HL-60/S4 (cell line): ENCODE measurements around the gene NCS1.
"Not testable (repeated sequence)": the region's sequence is repeated elsewhere in the genome, so short reads cannot be mapped to it uniquely, and the experiment has no call there.

Experiments
- in situ Hi-C: fragments of 300-500 bp; cut with MboI; formaldehyde crosslinking; loops from 2 replicates; pipeline ENCODE4 v1.14.3; 2022; ENCODE audit warnings: low sequenced_read_pairs

Gene NCS1

DNA sequence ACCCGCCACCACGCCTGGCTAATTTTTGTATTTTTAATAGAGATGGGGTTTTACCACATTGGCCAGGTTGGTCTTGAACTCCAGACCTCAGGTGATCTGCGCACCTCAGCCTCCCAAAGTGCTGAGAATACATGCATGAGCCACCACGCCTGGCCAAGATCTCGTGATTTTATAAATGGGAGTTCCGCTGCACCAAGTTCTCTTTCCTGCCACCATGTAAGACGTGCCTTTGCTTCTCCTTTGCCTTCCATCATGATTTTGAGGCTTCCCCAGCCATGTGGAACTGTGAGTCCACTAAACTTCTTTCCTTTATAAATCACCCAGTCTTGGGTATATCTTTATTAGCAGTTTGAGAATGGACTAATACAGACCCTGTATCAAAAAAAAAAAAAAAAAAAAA, 85.9 kb downstream of the NCS1 start:
- in situ Hi-C loops, result not testable (repeated sequence)

DNA sequence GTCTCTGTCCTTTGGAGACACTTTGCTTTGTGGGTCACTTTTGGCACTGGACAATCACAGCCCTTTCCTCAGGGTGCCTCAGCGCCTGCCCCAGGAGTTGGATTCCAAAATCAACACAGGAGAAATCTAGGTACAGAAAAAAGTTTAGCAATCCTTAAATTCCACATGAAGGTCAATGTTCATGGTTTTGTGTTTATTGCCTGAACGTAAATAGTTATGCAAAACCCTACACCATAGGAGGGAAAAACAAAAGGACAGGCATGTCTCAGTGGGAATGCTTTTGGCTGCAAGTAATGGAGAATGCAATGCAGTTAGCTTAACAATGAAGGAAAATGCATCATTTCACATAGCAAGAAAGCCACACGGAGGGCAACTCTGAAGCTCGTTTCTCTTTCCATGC, 86.8 kb downstream of the NCS1 start:
- in situ Hi-C loops, result no loop called here

DNA sequence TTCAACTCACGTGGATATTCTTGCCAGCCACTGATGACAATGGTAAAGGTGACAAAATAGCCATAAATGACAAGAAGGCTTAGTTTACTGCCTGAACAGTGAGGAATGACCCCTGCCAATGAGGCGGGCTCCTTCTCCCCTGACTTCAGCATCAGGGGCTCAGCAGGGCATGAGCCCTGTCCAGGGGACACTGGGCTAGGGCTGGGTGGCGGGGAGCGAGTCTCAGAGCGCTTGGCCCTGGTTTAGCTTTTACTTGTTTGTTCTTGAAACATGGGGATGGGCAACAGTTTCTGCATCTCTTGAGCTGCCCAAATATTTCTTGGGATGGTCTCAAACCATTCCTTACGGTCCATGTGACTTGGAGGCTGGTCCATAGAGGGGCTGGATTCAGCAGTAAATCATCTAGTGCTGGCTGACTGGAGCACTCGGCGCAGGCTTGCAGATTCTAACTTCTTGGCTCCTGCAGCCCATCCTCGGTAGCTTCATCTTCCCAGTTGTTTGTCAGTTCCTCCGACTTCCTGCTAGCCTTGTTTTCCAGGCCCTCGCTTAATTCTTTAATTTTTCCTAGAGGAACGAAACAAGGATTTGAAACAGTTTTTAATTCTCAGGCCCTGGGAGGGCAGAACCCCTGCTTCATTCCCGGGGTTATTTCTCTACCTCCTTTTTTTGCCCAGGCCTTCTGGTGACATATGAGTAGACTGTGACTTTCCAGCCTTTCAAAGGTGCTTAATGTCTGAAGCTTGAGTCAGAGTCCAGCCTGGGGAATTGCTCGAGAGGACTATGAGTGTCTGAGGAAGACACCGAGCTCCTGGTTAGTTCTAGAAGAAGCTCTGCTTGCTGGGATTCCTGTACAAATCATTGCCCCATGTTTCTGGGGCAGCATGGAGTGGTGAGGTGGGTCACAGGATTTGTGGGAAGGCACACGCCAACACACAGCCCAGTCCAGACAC, 88.9 kb downstream of the NCS1 start:
- in situ Hi-C loops, result no loop called here

DNA sequence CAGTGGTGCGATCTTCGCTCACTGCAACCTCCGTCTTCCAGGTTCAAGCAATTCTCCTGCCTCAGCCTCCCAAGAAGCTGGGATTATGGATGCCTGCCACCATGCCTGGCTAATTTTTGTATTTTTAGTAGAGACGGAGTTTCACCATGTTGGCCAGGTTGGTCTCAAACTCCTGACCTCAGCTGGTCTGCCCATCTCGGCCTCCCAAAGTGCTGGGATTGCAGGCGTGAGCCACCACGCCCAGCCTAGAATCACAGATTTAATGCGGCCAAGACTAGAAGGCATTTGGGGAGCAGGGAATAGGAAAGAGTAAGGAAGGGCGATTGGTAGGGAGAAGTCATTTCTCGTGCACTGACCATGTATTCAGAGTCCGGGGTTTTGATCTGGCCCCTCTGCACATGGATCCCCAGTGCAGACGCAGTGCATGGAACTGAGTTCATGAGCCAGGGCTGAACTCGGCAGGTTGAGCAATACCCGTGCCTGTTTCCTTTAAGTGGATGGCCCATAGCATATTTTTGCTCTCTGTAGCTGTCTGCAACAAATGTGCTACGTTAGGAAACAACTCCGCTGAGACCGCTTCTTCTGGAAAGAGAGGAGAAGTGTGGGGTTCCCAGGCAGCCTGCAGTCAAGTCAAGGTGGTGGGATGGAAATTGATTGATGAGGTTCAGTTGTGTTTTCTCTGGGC, 90.0 kb downstream of the NCS1 start:
- in situ Hi-C loops, result no loop called here

DNA sequence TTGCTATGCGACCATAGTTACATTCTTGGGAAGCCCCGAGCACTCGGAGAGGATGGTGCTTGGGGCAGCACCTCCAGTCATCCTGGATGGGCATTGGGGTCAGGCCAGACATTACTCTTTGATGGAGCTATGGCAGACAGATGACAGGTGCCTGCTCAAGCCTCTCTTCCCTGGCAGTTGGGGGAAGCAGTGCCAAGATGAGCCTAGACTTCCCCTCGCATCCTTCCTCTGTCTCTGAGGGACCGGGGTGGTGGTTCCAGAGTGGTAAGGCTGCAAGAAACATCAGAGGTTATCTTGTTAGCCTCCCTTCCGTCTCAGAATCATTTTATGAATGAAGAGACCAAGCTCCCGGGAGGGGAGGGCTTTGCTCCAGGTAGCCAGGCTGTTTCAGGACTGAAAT, 90.6 kb downstream of the NCS1 start:
- in situ Hi-C loops, result no loop called here

DNA sequence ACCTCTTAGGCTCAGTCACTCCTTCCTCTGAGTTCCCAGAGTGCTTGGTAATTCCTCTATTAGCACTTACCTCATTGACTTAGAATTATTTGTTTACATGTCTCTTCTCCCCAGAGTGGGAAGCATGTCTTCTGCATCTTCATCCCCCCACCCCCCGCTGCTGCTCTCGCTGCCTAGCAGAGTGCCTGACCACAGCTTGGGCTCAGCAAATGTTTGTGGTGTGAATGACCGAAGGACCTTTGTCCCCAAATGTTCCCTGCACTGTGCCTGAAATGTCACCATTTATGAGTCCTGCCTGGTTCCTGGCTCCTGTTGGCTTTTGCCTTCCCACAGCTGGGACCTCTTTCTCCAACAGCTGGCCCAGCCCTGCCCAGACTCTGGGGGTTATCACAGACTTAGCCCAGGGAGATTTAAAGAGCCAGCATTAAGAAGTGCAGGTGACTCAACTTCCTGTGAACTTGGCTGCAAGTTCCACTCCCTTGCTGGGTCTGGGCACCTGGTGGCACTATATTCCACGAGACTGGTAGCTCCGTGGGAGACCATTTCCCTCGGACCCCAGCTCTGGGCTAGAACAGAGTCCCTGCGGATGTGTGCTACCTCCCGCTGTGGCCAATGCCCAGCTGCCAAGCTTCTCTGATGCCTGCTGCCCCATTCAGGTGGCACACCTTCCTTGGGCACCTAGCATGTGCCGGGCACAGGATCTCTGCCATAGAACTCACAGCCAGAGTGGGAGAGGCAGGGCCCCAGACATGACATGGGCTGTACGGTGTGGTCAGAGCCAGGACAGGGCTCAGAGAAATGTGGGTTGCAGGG, 91.6 kb downstream of the NCS1 start:
- in situ Hi-C loops, result no loop called here

DNA sequence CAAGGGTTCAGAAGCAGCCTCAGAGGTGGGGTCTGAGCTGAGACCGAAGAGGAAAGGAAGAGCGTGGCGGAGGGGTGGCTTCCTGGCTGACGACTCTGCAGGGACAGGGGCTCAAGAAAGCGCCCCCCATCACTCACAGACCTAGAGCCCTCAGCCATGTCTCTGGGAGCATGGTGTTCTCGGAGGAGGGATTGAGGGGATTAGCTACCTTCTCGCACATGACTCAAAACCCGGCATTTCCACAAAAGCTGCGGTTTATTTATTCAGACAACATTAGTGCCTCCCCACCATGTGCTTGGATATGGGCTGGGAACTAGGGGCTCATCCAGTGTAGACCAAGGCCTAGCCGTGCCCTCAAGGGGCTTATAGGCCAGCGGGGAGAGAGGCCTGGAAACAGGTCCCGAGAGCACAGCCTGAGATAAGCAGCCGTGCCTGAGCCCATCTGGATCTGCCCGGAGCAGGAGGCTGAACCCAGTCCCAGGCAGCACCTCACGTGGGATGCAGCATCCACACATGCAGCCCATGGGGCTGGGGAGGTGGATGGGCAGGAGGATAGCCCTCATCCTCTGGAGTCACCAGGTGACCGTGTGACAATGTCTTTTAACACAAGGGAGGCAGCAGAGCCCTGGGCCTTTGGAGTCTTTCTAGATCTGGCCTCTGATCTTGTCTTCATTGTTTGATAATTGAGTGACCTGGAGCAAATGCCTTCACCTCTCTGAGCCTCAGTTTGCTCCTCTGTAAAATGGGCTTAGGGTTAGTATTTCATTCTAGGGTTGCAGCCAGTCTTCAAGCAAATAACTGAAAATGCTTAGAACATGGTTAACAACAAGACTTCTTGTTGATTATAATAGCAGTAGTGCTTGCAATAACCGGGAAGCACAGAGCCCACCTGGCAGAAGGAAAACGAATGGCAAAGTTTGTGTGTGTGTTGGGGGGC, 92.5 kb downstream of the NCS1 start:
- in situ Hi-C loops, result no loop called here

DNA sequence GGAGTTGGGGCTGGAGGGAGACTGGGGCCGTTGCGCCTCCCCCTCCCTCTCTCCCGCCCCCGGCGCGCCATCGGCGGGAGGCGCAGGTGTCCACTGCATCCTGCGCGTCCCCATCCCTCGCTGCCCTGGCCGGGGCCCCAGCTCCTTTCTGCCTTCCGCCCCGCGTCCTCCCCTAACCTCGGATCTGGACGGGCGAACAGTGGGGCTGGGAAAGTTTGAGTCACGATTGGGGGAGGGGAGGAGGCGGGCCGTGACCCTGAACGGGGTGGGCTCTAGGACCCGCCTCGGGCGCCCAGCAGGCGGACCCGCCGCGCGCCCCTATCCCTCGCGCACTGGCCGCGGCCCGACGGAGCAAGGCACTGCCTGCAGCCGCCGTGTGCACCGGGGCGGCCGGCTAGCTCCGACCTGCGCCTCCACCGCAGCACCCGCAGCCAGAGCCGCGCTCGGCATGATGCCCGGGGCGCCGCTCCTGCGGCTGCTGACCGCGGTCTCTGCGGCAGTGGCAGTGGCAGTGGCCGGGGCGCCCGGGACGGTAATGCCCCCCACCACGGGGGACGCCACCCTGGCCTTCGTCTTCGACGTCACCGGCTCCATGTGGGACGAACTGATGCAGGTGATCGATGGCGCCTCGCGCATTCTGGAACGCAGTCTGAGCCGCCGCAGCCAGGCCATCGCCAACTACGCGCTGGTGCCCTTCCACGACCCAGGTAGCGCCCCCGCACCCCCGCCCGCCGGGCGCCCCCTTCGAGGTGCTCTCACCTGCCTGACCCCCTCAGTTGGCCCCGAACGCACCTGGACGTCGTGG, 93.4 kb downstream of the NCS1 start, which contains the start of gene HMCN2:
HMCN2 (plus strand) TSS at position 330 of the 805 bp plus-strand sequence; CDS start at position 449, 119 bp downstream.
- in situ Hi-C loops, result no loop called here

DNA sequence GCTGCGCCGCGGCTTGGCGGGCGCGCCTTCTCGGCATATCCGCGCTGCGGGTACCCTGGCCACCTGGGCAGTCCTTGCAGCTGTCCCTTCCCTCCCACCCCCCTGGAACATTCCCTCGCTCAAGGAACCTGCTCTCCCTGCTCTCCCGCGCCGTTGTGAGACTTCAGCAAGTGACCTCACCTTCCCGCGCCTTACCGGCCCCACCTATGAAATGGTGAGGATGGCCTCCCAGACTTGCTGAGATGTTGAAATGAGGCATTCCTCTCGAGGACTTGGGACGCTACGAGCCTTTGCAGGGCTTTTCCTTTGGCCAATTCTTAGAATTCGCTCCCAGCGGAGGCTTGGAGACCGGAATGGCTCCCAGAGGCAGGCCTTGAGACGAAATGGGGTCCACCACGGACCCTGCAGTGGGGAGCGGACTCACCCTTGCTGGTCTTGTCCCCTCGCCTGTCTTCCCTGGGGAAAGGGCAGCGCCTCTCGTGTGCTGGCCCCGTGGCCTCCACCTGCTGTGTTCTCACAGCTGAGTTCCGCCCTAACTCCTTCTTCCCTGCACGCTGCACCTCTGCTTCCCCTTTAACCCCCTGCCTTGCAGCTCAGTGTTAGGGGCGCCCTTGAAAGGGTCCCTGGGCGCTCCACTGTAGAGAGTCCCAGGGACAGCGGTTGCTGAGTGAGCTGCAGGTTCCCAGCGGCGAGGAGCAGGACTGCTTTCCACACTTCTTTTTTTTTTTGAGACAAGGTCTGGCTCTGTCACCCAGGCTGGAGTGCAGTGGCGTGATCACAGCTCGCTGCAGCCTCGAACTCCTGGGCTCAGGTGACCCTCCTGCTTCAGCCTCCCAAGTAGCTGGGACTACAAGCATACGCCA, 94.3 kb downstream of the NCS1 start:
- in situ Hi-C loops, result no loop called here

DNA sequence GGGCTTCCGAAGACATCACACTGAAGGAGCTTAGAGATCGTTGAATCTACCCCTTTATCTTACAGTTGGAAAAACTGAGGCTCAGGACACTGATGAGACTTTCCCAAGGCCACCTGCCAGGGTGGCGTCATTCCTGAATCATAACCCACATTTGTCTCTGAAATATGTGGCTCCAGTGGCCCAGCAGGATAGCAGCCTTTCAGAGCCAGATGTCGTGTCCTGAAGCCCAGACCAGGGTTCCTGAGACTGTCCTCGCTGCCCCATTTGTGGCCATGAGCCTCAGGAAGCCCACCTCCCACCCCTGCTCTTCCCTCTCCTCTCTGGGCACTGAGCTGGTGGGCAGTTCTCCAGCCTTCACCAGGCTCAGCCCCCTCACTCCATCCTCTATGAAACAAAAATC, 95.7 kb downstream of the NCS1 start:
- in situ Hi-C loops, result no loop called here

DNA sequence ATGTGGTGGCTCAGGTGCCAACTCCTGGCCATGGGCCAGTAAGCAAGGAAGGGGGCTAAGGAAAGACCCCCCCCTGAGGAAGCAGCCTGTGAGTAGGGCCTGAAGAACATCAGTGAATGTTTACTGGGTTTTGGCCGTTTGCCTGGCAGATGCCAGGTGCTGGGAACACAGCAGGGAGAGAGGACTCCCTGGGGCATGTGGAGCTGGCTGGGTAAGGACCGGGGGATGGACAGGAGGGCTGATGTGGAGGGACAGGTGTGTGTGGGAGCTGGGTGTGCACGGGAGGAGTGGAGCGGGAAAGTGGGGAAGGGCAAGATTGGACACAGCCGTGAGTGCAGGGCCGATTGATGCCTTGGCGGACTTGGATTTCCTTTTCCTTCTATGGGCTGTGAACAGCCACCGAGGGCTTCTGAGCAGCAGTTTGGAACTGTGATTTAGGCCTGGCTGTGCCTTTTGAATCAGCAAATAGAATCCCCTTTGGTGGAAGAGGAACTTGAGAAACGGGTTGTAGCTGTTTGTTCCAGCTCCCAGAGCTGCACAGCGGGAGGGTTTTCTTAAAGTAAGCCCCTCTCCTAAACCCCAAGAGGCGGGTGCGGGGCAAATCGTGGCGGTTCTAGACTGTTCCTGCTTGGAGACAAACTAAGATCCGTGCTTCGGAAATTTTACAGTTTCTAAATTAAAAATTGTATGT, 96.5 kb downstream of the NCS1 start:
- in situ Hi-C loops, result no loop called here

DNA sequence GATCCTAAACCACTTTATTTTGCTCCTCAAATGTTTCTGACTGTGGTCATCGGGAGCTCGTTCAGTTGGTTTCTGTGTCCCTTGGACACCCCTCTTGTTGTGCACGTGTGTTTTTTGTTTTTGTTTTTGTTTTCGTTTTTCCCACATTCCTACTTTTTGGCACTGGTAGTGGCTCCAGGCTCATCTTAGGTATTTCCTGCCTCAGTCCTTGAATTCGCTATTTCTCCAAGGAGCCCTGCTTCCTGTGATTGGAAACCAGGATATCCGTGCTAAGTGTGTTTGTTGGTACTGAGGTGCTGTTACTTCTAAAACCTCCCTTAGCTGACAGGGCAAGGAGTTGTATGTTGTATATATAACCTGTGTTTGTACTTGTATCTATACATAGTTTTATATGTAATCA, 99.3 kb downstream of the NCS1 start:
- in situ Hi-C loops, result no loop called here

DNA sequence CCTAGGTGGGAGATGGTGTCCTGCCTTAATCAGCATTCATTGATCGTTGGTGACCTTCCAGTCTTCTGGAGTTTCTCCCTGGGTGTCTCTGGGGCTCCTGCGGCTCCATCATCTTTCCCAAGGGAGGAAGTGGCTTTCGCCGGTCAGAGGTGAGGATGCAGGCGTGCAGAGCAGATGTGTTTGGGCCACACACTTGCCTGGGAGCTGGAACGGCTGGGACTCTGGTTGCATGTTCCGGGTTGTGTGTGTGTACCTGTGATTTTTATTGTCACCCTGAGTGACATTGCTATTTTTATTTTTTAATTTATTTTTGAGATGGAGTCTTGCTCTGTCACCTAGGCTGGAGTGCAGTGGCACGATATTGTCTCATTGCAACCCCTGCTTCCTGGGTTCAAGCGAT, 103.0 kb downstream of the NCS1 start:
- in situ Hi-C loops, result no loop called here

DNA sequence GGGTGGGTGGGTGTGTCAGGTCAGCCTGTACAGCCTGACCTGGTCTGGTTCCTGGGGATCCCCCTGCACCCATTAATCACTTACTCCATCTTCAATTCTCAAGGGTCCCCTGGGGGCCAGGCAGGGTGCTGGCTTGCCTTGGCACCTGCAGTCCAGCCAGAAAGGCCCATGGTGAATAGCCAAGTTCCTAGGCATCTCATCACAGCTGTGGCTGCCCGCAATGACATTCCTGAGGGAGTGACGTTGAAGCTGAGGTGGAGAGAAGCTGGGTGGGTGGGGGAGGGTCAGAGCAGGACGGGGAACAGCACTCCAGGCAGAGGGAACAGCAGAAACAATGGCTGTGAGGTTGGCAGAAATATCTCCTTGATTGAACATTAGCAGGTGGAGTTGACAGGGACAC, 103.9 kb downstream of the NCS1 start:
- in situ Hi-C loops, result no loop called here

DNA sequence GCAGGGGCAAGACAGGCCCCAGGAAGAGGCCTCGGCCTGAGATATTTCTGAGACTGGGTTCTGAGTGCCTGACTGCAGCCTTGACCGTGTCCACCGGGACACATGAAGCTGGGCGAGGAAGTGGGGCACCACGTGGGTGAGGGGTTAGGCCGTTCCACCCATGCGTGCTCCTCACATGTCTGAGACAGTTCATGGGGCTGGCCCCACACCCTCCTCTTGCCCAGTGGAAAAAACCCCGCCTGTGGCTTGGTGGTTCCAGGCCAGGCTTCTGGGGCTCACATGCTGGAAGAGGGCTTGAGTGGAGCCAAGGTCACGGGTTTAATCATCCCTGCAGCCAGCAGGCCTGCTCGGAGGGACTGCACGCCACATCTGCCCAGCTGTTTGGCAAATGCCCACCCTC, 104.8 kb downstream of the NCS1 start:
- in situ Hi-C loops, result no loop called here

DNA sequence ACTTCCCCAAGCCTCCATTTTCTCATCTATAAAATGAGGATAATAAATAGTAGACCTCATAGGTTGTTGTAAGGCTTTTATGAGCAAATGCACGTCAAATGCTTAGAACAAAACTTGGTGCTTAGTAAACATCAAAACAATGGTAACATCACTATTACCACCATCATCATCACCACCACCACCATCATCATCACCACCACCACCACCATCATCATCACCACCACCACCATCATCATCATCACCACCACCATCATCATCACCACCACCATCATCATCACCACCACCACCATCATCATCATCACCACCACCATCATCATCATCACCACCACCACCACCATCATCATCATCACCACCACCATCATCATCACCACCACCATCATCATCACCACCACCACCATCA, 105.3 kb downstream of the NCS1 start:
- in situ Hi-C loops, result not testable (repeated sequence)

DNA sequence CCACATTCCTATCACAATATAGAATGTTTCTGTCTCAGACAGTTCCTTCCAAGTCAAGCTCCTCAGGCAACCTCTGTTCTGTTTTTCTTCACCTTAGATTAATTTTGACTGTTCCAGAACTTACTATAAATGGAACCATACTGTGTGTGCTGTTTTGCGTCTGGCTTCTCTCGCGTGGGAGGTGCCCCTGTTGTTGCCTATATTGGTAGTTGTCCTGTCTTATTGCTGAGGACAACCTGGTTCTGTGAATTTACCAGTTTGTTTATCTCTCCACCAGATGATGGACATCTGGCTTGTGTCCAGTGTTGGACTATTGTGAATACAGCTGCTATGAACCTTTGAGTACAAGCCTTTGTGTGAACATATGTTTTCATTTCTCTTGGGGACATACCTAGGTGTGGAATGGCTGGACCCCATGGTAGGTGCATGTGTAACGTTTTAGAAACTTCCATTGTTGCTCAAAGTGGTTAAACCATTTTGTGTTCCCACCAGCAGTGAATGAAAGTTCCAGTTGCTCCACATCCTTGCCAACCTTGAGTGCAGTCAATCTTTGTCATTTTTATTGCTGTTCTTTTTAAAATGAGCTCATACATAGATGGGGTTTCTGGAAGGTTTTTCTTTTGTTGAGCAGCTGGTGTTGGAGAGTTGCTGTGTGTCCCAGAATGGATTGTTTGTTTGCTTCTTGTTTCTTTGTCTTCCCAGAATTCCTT, 111.5 kb downstream of the NCS1 start:
- in situ Hi-C loops, result no loop called here
